Karpas-422 (cell line): ENCODE results near the gene GPR142. TPM values are rescaled to one million over a fixed set of nuclear protein-coding genes. Genes with fewer than 3 reads are reported as not detected.
A peak's percentile ranks its signal among the peaks of the same experiment; 100 is the strongest.

Experiments used
- DNase-seq: peaks from one replicate; pipeline ENCODE4 v3.0.0-alpha.2; 2015
- H2AFZ ChIP-seq: fragments of 200-600 bp; sonication (generic); 2 replicates; pipeline ENCODE4 v1.6.1; 2014; ENCODE audit warnings: antibody characterized with exemption, low read length, mixed read lengths
- H3K27ac ChIP-seq: fragments of 200-600 bp; sonication (generic); 2 replicates; pipeline ENCODE4 v1.5.1; 2014; ENCODE audit warnings: mild to moderate bottlenecking, low read length, moderate library complexity
- H3K27me3 ChIP-seq: fragments of 200-600 bp; sonication (generic); 2 replicates; pipeline ENCODE4 v1.6.1; 2014; ENCODE audit warnings: low read length, mixed read lengths
- H3K36me3 ChIP-seq: fragments of 200-600 bp; sonication (generic); 2 replicates; pipeline ENCODE4 v1.6.1; 2014; ENCODE audit warnings: low read length, mixed read lengths; ENCODE audit not compliant: insufficient read depth
- H3K4me1 ChIP-seq: fragments of 200-600 bp; sonication (generic); 2 replicates; pipeline ENCODE4 v1.6.1; 2014; ENCODE audit warnings: mild to moderate bottlenecking, low read length, mixed read lengths
- H3K4me2 ChIP-seq: fragments of 200-600 bp; sonication (generic); 2 replicates; pipeline ENCODE4 v1.6.1; 2014; ENCODE audit warnings: low read length, low read depth, mild to moderate bottlenecking; ENCODE audit not compliant: poor library complexity, severe bottlenecking
- H3K4me3 ChIP-seq: fragments of 200-600 bp; sonication (generic); 2 replicates; pipeline ENCODE4 v1.5.1; 2014; ENCODE audit warnings: mild to moderate bottlenecking, antibody characterized with exemption, low read length, mixed read lengths
- H3K79me2 ChIP-seq: fragments of 200-600 bp; sonication (generic); 2 replicates; pipeline ENCODE4 v1.6.1; 2014; ENCODE audit warnings: mild to moderate bottlenecking, low read length, mixed read lengths
- H3K9ac ChIP-seq: fragments of 200-600 bp; sonication (generic); 2 replicates; pipeline ENCODE4 v1.6.0; 2014; ENCODE audit warnings: low read length
- H3K9me2 ChIP-seq: fragments of 200-600 bp; sonication (generic), shearing (Covaris generic); replicated peaks from 2 replicates; pipeline ENCODE4 v1.6.0; 2014; ENCODE audit warnings: mild to moderate bottlenecking, low read length, moderate library complexity; ENCODE audit not compliant: insufficient read depth
- H3K9me3 ChIP-seq: fragments of 300-700, 200-600 bp; sonication (generic); 2 replicates; pipeline ENCODE4 v1.6.1; 2014; ENCODE audit warnings: low read length, mixed read lengths
- H4K20me1 ChIP-seq: fragments of 200-600 bp; sonication (generic); 2 replicates; pipeline ENCODE4 v1.6.1; 2014; ENCODE audit warnings: mild to moderate bottlenecking, antibody characterized with exemption, low read length, low read depth; ENCODE audit not compliant: insufficient read depth
- total RNA-seq: library from RNA; depleted of rRNA; stranded (reverse); fragments of >200 nt; shearing (Covaris generic); gene quantifications from 2 replicates; pipeline ENCODE4 v1.2.3, GENCODE V29; 2014; ENCODE audit warnings: low replicate concordance

GPR142 gene
- total RNA-seq, 1 experiment from 2014 or later: not detected

DNA sequence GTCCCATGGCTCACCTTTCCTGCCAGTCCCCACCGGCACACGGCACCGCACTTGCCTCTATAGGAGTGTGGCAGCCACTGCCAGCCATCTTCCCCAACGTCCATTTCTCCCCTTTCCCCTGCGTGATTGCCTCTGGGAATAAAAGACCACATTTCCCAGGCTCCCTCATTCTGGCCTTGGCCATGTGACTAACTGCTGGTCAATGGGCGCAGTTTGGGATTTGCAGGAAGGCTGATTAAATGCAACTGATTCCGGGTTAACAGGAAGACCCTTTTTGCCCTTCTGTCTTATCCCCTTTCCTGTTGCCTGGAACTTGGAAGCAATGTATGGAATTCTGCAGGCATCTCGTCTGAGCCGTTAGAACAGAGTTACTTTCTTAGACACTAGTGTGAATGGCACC lies 8.6 kb upstream of the GPR142 start:
- Histone ChIP-seq H3K36me3 (no peaks in the 10 kb centered on the region), H3K27ac (no peak overlapping the region), H3K79me2 (no peaks in the 10 kb centered on the region), H2AFZ (no peak overlapping the region), H3K9me2 (no peaks in the 10 kb centered on the region), H3K4me3 (no peak overlapping the region), H3K27me3 (no peaks in the 10 kb centered on the region), H3K4me2 (no peak overlapping the region), H3K4me1 (no peaks in the 10 kb centered on the region), H4K20me1 (no peaks in the 10 kb centered on the region), H3K9ac (no peak overlapping the region), H3K9me3 (no peaks in the 10 kb centered on the region)
- no peak for DNase-seq

DNA sequence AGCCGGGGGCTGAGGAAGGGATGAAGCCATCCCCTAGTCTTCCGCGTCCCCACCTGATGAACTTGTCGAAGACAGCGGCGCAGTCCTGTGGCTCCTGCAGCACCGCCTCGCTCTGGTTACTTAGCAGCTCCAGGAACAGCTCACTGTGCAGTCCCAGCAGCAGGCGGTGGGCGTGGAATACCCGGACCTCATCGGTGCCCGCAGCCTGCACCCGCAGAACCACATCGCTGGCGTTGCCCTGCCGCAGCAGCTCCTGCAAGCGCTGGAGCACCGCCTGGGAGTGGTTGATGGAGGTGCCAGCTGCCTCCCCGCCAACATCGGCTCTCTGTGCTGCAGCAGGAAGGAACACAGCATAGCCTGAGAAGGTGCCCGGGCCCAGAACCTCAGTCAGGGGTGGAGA lies 7.4 kb upstream of the GPR142 start:
- H3K9me3 ChIP-seq: no peaks in the 10 kb centered on the region
- H3K4me1 ChIP-seq: no peaks in the 10 kb centered on the region
- H4K20me1 ChIP-seq: no peaks in the 10 kb centered on the region
- no peaks in the 10 kb centered on the region for H3K27me3 ChIP-seq
- no peak overlapping the region for H3K4me3 ChIP-seq
- no peak overlapping the region for H2AFZ ChIP-seq
- no peaks in the 10 kb centered on the region for H3K36me3 ChIP-seq
- no peaks in the 10 kb centered on the region for H3K79me2 ChIP-seq
- no peak overlapping the region for H3K9ac ChIP-seq
- H3K9me2 ChIP-seq: no peaks in the 10 kb centered on the region
- no peak overlapping the region for H3K4me2 ChIP-seq
- no peak overlapping the region for H3K27ac ChIP-seq
- DNase-seq: no peak

DNA sequence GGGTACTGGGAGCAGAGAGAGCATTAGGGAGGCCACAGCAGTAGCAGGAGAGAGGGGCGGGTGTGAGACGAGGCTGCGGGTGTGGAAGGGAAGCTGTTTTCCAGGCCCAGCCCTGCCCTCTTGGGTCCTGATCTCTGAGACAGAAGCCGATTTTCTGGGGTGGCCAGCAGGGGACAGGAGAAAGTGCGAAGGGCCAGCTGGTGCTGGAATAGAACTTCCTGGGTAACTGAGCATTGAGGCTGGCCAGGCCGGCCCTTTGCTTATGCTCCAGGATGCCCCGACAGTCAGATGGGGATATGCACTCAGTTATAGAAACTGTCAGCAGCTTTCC lies 6.4 kb upstream of the GPR142 start:
- no peak overlapping the region for H3K9ac ChIP-seq
- H4K20me1 ChIP-seq: no peaks in the 10 kb centered on the region
- H3K79me2 ChIP-seq: no peaks in the 10 kb centered on the region
- no peaks in the 10 kb centered on the region for H3K4me1 ChIP-seq
- H3K27me3 ChIP-seq: no peaks in the 10 kb centered on the region
- H3K9me3 ChIP-seq: no peaks in the 10 kb centered on the region
- no peak overlapping the region for H3K4me3 ChIP-seq
- no peak overlapping the region for H3K27ac ChIP-seq
- H3K9me2 ChIP-seq: no peaks in the 10 kb centered on the region
- no peak for DNase-seq
- H2AFZ ChIP-seq: no peak overlapping the region
- H3K36me3 ChIP-seq: no peaks in the 10 kb centered on the region
- no peak overlapping the region for H3K4me2 ChIP-seq

DNA sequence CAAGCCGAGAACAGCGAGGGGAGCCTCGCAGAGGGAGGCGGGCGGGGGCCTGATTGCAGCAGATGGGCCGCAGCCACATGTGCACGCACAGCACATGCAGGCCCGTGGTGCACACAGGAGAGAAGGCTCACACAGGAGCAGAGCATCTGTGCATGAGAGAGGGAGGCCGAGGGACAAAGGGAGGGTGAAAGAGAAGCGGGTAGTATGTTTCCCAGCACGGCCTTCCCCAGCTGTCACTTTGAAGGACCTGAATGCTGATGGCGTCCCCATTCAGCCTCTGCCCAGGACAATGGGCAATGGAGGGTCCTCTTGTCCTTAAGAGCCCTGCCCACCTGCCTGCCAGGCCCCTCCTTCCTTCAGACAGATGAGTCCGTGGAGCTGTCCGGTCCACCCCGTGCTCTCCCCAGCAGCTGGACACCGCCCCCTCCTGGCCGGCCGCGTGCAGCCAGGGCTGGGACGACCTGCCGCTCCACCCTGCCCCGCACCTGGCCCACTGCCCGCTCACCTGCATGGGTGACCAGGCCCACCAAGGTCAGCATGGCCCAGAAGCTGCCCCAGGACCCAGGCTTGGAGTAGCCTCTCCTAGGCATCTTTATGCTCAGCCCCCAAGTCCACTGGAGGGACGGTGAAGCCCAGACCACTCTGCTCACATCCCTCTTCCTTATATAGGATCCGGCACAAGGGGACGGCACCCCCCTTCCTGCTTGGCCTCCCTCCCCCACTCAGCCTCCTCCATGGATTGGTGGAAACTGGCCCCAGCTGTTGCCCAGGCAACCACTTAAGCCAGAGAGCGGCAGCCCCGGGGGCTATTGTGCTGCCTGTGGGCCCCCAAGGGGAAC lies 5.9 kb upstream of the GPR142 start, which contains the start of gene BTBD17:
Gene BTBD17 (minus strand): TSS at position 639 of the 839 bp plus-strand sequence. CDS start 49 bp downstream, at position 590.
- DNase-seq: peak; percentile 50
- no peaks in the 10 kb centered on the region for H3K9me2 ChIP-seq
- H3K9me3 ChIP-seq: no peaks in the 10 kb centered on the region
- no peaks in the 10 kb centered on the region for H4K20me1 ChIP-seq
- H3K36me3 ChIP-seq: no peaks in the 10 kb centered on the region
- H3K79me2 ChIP-seq: no peaks in the 10 kb centered on the region
- H2AFZ ChIP-seq: no peak within 1 kb of the TSS
- no peaks in the 10 kb centered on the region for H3K27me3 ChIP-seq
- H3K9ac ChIP-seq: no peak within 1 kb of the TSS
- no peak within 1 kb of the TSS for H3K27ac ChIP-seq
- no peak within 1 kb of the TSS for H3K4me2 ChIP-seq
- no peak within 1 kb of the TSS for H3K4me3 ChIP-seq
- H3K4me1 ChIP-seq: no peaks in the 10 kb centered on the region

DNA sequence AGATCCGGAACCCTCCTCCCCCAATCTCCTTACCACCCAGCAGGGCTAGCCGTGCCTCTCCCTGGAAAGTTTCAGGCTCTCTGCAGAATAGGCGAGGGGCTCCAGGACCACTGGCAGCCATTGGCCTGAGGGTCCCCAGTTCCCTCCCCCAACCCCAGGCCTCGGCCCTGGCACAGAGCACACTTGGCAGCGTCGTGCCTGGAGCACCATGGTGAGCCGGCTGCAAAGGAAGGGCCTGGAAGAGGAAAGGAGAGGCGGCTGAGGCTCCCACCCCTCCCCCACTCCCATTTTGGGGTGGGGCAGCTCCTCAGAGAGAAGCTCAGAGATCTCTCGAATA lies 5.3 kb upstream of the GPR142 start:
- Histone ChIP-seq H3K36me3 (no peaks in the 10 kb centered on the region), H3K27me3 (no peaks in the 10 kb centered on the region), H3K9ac (no peak overlapping the region), H3K79me2 (no peaks in the 10 kb centered on the region), H3K4me3 (no peak overlapping the region), H3K27ac (no peak overlapping the region), H3K4me2 (no peak overlapping the region), H3K9me3 (no peaks in the 10 kb centered on the region), H3K4me1 (no peaks in the 10 kb centered on the region), H2AFZ (no peak overlapping the region), H3K9me2 (no peaks in the 10 kb centered on the region), H4K20me1 (no peaks in the 10 kb centered on the region)
- DNase-seq: no peak

DNA sequence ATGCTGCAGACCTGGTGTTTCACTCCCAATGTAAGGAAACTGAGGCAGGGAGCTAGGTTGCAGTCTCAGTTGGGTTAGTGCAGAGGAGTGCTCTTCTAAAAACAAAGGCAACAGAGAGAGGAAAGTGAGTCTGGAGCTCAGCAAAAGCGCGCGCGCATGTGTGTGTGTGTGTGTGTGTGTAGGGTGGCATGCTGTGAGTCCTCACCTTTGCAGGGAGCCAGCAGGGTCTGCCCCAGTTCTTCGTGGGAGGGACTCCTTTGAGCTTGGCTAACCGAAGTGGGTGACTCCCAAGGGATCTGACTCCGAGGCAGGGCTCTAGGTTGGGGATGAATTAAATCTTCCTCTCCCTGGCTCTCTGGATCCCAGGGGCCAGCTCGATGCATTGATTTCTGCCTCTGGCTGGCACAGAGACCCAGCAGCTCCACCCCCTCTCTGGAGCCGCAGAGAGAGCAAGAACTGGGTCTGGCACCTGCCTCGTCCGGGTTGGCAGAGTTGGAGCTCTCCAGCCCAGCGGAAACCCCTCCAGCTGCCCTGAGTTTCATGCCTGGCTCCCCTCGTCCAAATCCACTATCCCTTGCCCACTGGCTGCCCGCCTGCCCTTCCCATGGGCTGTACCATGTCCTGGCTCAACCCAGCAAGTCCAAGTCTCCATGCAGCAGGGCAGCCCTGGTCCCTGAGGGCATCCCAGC lies 4.4 kb upstream of the GPR142 start:
- Histone ChIP-seq H2AFZ (no peak overlapping the region), H3K4me3 (no peak overlapping the region), H3K9ac (no peak overlapping the region), H3K27ac (no peak overlapping the region), H3K27me3 (no peaks in the 10 kb centered on the region), H3K4me1 (no peaks in the 10 kb centered on the region), H3K9me2 (no peaks in the 10 kb centered on the region), H3K79me2 (no peaks in the 10 kb centered on the region), H4K20me1 (no peaks in the 10 kb centered on the region), H3K36me3 (no peaks in the 10 kb centered on the region), H3K4me2 (no peak overlapping the region), H3K9me3 (no peaks in the 10 kb centered on the region)
- no peak for DNase-seq

DNA sequence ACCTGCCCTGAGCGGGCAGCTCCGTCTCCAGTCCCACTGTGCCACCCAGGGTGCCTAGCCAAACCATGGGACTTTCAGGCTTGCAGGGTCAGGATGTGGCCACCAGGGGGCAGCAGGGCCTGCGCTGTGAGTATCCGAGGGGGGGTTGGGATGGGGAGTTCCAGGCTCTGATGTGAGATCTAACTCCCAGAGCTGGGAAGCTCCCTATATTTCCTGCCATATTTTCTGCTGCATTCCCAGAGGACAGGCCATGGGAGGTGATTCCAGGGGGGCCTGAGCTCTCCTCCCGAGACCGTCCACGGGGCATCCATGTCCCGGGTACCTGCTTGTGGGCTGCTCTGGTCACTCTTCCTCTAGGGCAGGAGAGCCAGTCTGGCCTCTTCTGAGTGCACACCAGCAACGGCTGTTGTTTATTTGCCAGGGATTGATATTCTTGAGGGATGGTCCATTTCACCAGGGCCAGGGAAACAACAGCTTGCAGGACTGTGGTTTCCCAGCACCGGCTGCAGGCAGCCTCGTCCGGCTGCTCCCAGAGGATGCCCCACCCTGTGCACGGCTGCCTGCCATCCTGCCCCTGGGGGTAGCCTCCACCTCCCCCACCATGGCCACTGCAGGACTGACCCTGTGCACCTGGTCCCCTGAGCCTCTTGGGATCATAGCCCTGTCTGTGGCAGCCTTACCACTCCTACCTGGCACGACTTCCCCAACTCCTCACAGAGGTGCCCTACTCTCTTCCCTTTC lies 1.2 kb downstream of the GPR142 start:
- no peaks in the 10 kb centered on the region for H3K9me3 ChIP-seq
- no peak overlapping the region for H3K27ac ChIP-seq
- no peaks in the 10 kb centered on the region for H3K9me2 ChIP-seq
- no peak overlapping the region for H3K9ac ChIP-seq
- no peaks in the 10 kb centered on the region for H3K4me1 ChIP-seq
- DNase-seq: peak; percentile 85
- no peaks in the 10 kb centered on the region for H3K79me2 ChIP-seq
- no peaks in the 10 kb centered on the region for H3K27me3 ChIP-seq
- H3K36me3 ChIP-seq: no peaks in the 10 kb centered on the region
- no peak overlapping the region for H3K4me2 ChIP-seq
- H4K20me1 ChIP-seq: 0 out of 2 replicates have a peak, but pooled peaks cover 3% of the 10 kb centered on the region
- H2AFZ ChIP-seq: no peak overlapping the region
- H3K4me3 ChIP-seq: no peak overlapping the region

DNA sequence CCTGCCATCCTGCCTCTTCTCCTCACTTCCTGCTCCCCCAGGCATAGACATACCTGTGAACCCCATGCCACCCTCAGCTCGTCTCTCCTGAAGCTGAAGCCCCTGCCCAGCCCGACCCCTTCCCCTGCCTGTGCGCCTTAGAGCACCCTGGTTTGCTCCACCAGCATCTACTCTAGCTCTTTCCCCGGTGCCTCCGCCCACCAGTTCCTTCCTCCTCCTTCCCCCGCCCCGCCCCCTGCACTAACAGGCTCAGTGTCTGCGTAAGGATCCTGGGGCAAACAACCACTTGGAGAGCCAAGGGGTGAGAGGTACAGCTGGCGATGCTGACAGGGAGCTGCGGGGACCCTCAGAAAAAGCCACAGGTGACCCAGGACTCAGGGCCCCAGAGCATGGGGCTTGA lies 1.9 kb downstream of the GPR142 start:
- H3K79me2 ChIP-seq: no peaks in the 10 kb centered on the region
- no peak overlapping the region for H2AFZ ChIP-seq
- H4K20me1 ChIP-seq: 0 out of 2 replicates have a peak, but pooled peaks cover 3% of the 10 kb centered on the region
- H3K4me1 ChIP-seq: no peaks in the 10 kb centered on the region
- no peak overlapping the region for H3K4me2 ChIP-seq
- no peaks in the 10 kb centered on the region for H3K9me3 ChIP-seq
- H3K4me3 ChIP-seq: no peak overlapping the region
- H3K27me3 ChIP-seq: no peaks in the 10 kb centered on the region
- no peaks in the 10 kb centered on the region for H3K36me3 ChIP-seq
- DNase-seq: no peak
- H3K9ac ChIP-seq: no peak overlapping the region
- H3K9me2 ChIP-seq: no peaks in the 10 kb centered on the region
- H3K27ac ChIP-seq: no peak overlapping the region
